ENCODE measurements around the gene CFAP77. TPM values are rescaled to one million over a fixed set of nuclear protein-coding genes. Genes with fewer than 3 reads are reported as not detected.
"Not testable (repeated sequence)": the region's sequence is repeated elsewhere in the genome, so short reads cannot be mapped to it uniquely, and the experiment has no call there.

CFAP77 gene
- not detected for total RNA-seq

- peak; percentile 31 for DNase-seq
Measured at GRCh38 chr9:132409828-132410528, at the start of gene CFAP77. TSS of gene CFAP77 (plus strand) at chr9:132410211. CDS start at chr9:132410272, 61 bp downstream.

GRCh38 chr9:132364068-132364467 lies 45.9 kb upstream of the CFAP77 start:
- no peak for DNase-seq

DNA sequence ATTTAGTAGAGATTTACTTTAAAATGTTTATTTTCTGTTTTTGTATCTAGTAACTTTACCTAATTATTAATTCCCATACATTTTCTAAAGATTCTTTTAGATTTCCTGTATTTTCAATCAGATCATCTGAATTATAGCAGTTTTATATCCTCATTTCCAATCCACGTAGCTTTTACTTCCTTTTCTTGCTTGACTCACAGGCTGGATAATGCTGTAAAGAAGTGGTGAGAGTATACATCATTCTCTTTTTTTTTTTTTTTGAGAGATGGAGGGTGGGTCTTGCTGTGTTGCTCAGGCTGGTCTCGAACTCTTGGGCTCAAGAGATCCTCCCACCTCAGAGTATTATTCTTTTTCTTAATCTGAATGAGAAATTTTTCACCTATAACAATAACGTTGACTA lies 44.0 kb upstream of the CFAP77 start:
- DNase-seq, result no peak

GRCh38 chr9:132366481-132366880 lies 43.5 kb upstream of the CFAP77 start:
- no peak for DNase-seq

DNA sequence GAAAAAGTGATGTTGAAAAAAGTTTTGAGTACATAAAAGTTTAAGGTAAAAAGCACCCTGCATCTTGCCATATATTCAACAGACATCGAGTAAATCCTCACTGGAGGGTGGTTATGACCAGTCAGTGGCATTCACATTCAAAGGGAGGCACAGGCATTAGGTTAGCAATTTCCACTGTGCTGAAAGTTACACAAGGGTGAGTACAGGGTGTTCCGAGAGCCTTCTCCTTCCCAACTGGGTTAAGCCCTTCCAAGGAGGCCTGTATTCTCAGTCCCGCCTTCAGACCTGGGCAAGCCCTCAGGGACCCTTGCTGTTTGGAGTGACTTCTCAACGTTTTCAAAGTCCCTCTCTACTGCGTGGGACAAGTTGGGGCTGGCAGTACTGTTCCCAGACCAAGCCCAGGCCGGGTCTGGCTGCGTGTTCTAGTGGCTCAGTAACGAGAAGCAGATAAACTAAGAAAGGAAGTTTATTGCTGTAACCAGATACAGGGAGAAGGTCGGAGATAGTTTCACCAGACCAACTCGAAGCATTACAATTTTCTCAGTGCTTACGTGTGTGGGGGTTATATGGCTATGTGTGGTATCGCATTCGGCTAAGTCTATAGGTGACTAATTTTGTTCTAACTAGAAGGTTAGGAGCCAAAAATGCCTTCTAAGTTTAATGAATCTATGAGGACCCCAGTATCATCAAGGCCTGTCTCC lies 42.2 kb upstream of the CFAP77 start:
- DNase-seq, result no peak

DNA sequence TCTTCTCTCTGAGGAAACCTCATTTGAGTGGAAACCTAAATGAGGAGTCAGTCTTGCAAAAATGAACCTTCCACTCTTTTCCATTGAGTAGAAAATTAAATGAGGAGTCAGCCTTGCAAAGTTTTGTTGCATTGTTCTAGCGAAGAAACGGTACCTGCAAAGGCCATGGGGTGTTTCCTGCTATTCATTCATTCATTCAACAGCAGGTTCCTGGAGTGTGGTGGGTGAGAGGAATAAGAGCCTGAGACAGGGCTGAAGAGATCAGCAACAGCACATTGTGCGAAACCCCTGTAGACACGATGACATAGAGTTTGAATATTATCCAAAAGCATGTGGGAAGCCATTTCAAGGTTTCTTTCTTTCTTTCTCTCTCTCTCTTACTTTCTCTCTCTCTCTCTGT lies 40.6 kb upstream of the CFAP77 start:
- DNase-seq, result no peak

- DNase-seq, result no peak
Measured at GRCh38 chr9:132370592-132370991, 39.4 kb upstream of the CFAP77 start.

- no peak for DNase-seq
Measured at GRCh38 chr9:132372177-132373095, 37.6 kb upstream of the CFAP77 start.

- DNase-seq, result not testable (repeated sequence)
Measured at GRCh38 chr9:132377769-132378168, 32.2 kb upstream of the CFAP77 start.

DNA sequence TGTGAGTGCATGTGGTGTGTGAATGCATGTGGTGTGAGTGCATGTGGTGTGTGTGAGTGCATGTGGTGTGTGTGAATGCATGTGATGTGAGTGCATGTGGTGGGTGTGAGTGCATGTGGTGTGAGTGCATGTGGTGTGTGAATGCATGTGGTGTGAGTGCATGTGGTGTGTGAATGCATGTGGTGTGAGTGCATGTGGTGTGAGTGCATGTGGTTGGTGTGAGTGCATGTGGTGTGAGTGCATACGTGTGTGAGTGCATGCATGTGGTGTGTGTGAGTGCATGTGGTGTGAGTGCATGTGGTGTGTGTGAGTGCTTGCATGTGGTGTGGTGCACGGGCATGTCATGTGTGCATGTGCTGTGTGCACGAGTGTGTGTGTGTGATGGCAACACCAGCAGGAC lies 31.6 kb upstream of the CFAP77 start:
- DNase-seq, result not testable (repeated sequence)

- no peak for DNase-seq
Measured at GRCh38 chr9:132381966-132382541, 28.0 kb upstream of the CFAP77 start.

- DNase-seq, result no peak
Measured at GRCh38 chr9:132383462-132383883, 26.5 kb upstream of the CFAP77 start.

- DNase-seq, result no peak
Measured at GRCh38 chr9:132384376-132384775, 25.6 kb upstream of the CFAP77 start.

DNA sequence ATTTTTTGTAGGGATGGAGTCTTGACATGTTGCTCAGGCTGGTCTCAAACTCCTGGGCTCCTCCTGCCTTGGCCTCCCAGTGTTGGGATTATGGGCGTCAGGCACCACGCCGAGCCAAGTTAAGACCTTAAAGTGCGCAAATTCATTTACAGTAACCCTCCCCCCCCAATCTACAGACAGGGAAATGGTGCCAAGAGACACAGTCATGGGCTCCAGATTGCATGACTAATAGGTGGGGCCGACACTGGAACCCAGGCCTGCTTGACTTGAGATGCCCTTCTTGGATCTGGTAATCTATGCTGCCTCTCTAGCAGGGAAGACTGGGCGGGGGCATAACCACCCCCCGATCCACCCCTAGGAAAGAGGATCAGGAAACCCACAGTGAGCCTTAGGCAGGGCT lies 22.9 kb upstream of the CFAP77 start:
- no peak for DNase-seq

DNA sequence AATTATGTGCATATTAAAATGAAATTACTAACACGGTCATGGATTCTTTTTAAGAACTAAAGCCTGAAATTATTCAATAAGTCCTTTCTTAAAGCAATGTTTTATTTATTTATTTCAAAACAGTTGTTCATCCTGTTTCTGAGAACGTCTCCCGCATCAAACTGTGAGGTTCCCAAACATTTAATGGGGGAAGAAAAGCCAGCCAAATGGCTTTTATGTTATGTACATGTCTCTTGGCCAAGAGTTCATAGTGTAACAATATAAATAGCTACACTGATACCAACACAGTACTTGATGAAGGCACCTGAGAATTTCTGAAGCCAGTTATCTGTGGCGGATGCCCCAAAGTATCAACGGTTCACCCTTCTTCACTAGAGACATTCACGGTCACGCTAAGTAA lies 19.0 kb upstream of the CFAP77 start:
- no peak for DNase-seq

DNA sequence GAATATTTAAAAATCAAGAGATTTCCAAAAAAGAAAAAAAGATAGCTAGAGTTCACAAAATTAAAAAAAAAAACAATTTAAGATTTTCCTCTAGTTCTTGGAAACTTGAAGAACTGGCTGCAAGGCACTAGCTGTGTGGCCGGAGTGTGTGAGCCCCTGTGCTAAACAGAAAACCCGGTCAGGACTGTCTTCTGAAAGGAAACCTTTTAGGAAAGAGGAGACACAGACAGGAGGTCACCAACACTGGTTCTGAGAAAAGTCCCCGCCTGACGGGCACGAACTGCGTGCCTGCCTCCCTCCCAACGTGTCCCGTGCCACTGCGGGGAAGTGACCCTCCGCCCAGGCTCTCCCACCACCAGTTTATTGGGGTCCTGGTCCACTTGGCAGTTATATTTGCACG lies 18.6 kb upstream of the CFAP77 start:
- no peak for DNase-seq

DNA sequence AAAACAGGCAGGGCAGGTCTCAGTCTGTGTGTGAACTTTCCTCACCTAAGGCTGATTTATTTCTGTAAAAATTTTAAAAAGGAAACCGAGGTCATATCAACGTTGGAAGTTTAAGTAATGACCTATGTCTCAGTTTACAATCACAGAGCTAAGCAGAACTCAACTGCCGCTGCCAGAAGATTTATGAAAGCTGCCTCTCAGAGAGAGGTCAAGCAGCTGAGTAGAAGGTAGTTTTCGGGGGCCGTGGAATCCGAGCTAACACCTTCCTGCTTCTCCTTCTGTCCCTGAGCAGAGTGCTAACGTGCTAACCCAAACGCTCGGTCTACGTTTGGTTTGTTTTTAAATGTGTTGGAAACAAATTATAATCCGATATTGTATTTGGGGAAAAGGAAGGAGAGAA lies 14.5 kb upstream of the CFAP77 start:
- DNase-seq, result no peak

DNA sequence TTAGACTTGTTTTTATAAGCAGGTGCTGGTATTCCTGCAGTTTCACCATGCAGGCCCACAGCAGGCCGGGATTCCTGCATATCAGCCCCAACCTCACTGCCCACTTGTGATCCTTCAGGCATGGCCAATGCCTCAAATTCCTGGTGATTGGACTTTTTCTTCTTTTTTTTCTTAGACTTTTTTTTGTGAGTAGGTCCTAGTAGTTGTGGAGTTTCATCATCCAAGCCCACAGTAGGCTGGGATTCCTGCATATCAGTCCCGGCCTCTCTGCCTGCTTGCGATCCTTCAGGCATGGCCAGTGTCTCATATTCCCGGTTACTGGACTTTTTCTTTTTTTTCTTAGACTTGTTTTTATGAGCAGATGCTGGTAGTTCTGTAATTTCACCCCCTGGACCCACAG lies 8.2 kb upstream of the CFAP77 start:
- no peak for DNase-seq

DNA sequence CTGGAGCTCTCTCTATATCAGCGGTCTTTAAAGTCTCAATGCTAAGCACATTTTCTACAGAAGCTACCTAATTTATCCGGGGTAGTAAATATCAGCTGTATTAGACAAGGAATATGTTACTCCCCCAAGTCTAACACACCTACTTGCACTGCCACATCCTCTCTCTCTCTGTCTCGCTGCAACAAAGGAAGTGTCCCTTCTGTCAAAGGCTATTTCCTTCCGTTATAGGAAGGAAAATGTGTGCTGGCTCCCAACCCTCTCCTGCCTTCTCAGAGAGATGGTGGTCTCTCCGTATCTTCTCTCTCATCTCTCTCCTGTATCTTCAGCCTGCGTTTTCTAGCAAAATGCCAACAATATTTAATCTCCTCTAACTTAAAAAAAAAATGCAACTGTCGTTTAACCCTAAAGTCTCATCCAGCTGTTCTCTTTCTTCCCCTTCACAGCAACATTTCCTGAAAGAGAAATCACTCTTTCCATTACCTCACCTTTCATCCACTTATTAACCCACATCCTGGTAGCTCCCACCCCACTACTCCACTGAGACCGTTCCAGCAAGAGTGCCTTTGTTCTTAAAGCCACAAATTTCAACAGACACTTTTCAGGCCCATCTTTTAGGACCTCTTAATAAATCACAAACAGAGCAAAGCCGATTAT lies 5.7 kb upstream of the CFAP77 start:
- no peak for DNase-seq

DNA sequence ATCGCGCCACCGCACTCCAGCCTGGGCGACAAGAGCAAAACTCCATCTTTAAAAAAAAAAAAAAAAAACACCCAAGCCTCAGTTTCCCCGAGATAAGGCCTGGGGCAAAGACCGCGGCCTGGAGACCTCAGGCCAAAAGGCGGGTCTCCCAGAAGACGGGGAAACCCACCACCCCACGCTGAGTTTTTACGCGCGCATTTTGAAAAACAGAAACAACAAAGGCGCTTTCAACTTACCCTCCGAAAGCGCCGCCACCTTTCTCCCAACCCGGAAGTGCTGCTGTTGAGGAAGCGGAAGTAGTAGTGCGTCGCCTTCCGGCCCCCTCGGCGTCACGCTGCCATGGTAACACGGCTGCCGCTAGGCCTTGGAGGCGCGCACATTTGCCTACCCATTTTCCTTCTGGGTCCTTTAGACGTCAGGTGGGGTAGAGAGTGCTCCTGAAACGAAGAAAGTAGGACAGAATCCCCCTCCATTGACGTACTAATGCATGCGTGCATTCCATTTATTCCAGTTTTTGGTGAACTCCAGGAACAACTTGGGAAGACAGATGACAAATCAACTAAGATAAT lies 3.4 kb upstream of the CFAP77 start, which contains the start of gene TTF1:
TSS of gene TTF1 (minus strand) at position 287 of the 569 bp plus-strand sequence. CDS start 4,019 bp downstream, outside the sequence.
- DNase-seq, result peak; percentile 94

DNA sequence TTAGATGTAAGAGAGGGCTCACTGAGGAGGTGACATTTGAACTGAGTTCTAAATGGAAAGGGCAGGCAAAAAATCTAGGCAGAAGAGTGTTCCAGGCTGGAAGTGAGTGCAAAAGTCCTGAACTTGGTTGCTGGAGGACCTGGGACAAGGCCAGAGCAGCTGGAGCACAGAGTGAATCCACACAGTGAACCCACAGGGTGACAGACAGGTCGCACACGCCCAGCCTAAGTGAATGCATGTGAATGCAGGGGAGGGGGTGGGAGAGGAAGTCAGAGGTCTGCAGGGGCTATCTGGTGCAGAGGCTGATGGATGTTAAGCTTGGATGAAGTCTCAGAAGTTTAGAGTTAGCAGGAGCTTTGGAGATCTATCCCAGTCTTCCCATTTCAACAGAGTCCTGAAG lies 2.8 kb upstream of the CFAP77 start:
- no peak for DNase-seq

- no peak for DNase-seq
Measured at GRCh38 chr9:132408521-132408920, 1.5 kb upstream of the CFAP77 start.
